HUES48 (cell line): ENCODE results near the gene MEF2D.

ENCODE experiments used
- H3K27ac ChIP-seq: one replicate; pipeline ENCODE4 v1.7.0; 2013; ENCODE audit warnings: low read depth, low read length, inconsistent platforms
- H3K27me3 ChIP-seq: 2 replicates; pipeline ENCODE4 v1.6.1; 2013; ENCODE audit warnings: mild to moderate bottlenecking, low read length; ENCODE audit not compliant: control insufficient read depth, insufficient read depth
- H3K36me3 ChIP-seq: 2 replicates; pipeline ENCODE4 v1.6.1; 2013; ENCODE audit warnings: low read length; ENCODE audit not compliant: control insufficient read depth, insufficient read depth
- H3K4me1 ChIP-seq: 2 replicates; pipeline ENCODE4 v1.6.1; 2013; ENCODE audit warnings: mild to moderate bottlenecking, low read length; ENCODE audit not compliant: control insufficient read depth, insufficient read depth
- H3K4me3 ChIP-seq: 2 replicates; pipeline ENCODE4 v1.5.1; 2013; ENCODE audit warnings: mild to moderate bottlenecking, low read depth, low read length
- H3K9ac ChIP-seq: 2 replicates; pipeline ENCODE4 v1.6.1; 2013; ENCODE audit warnings: mild to moderate bottlenecking, low read depth, low read length, moderate library complexity
- H3K9me3 ChIP-seq: 2 replicates; pipeline ENCODE4 v1.6.1; 2013; ENCODE audit warnings: low read length; ENCODE audit not compliant: control insufficient read depth, insufficient read depth

The MEF2D gene

GRCh38 chr1:156477526-156478249 is 22.9 kb downstream of the MEF2D start:
- Histone ChIP-seq H3K9ac (no peak overlapping the region), H3K4me1 (peaks cover 25% of the 10 kb centered on the region), H3K4me3 (no peak overlapping the region), H3K9me3 (no peaks in the 10 kb centered on the region), H3K36me3 (peaks cover 75% of the 10 kb centered on the region), H3K27me3 (no peaks in the 10 kb centered on the region), H3K27ac (peak overlapping the region; percentile 72)

- H3K9me3 ChIP-seq: no peaks in the 10 kb centered on the region
- no peak overlapping the region for H3K4me3 ChIP-seq
- H3K9ac ChIP-seq: no peak overlapping the region
- peaks cover 71% of the 10 kb centered on the region for H3K36me3 ChIP-seq
- H3K4me1 ChIP-seq: peaks cover 21% of the 10 kb centered on the region
- H3K27me3 ChIP-seq: no peaks in the 10 kb centered on the region
- peak overlapping the region; percentile 72 for H3K27ac ChIP-seq
These were observed 23.9 kb downstream of the MEF2D start for GRCh38 chr1:156476501-156477298.

DNA sequence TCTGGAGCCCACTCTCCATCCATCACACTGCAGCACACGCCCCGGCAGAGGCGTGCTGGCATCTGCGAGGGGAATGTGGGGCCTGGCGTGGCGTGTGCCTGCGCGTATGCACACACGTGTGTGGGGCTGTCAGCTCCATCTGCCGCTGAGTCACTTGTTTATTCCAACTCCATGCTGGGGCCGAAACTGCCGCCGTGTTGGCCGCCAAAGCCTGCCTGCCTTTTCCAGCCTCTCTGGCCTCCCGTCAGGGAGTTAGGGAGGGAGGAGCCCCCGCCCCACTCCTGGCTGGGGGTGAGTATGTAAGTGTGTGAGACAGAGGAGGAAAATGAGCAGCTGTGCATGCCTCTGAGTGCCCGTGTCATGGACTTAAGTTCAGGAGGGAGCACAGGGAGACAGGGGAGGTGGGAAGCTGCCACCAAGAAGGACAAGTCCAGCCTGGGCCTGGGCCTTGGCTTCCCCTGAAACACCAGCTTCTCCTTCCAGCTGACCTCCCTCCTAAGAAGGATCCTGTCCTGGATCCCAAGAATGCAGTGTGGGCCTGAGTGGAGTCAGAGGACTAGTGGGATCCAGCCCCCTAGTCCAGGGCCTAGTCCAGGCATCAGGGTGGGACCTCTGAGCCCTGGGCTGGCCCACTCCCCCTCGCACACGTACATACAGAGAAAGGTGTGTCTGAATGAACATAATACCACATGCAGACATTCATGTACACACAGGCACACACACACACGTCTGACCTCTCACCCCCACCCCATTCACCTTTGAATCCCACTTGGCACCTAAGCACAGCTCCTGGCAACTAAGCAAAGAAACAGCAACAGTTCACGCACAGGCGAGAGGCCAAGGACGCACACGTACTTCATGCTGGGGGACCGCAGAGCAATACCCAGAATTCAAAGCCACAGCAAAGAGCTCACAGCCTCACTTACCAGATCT is 24.7 kb downstream of the MEF2D start:
- H3K36me3 ChIP-seq: peaks cover 71% of the 10 kb centered on the region
- H3K4me1 ChIP-seq: peaks cover 13% of the 10 kb centered on the region
- H3K9ac ChIP-seq: no peak overlapping the region

GRCh38 chr1:156474966-156475365 is 25.6 kb downstream of the MEF2D start:
- Histone ChIP-seq H3K4me3 (no peak overlapping the region), H3K9me3 (no peaks in the 10 kb centered on the region), H3K36me3 (peaks cover 71% of the 10 kb centered on the region), H3K4me1 (peaks cover 6% of the 10 kb centered on the region), H3K9ac (no peak overlapping the region), H3K27ac (no peak overlapping the region), H3K27me3 (no peaks in the 10 kb centered on the region)

More for the DNA sequence above, 24.7 kb downstream of the MEF2D start:
- Histone ChIP-seq H3K27me3 (no peaks in the 10 kb centered on the region), H3K4me3 (no peak overlapping the region), H3K9me3 (no peaks in the 10 kb centered on the region), H3K27ac (peak overlapping the region; percentile 16)

DNA sequence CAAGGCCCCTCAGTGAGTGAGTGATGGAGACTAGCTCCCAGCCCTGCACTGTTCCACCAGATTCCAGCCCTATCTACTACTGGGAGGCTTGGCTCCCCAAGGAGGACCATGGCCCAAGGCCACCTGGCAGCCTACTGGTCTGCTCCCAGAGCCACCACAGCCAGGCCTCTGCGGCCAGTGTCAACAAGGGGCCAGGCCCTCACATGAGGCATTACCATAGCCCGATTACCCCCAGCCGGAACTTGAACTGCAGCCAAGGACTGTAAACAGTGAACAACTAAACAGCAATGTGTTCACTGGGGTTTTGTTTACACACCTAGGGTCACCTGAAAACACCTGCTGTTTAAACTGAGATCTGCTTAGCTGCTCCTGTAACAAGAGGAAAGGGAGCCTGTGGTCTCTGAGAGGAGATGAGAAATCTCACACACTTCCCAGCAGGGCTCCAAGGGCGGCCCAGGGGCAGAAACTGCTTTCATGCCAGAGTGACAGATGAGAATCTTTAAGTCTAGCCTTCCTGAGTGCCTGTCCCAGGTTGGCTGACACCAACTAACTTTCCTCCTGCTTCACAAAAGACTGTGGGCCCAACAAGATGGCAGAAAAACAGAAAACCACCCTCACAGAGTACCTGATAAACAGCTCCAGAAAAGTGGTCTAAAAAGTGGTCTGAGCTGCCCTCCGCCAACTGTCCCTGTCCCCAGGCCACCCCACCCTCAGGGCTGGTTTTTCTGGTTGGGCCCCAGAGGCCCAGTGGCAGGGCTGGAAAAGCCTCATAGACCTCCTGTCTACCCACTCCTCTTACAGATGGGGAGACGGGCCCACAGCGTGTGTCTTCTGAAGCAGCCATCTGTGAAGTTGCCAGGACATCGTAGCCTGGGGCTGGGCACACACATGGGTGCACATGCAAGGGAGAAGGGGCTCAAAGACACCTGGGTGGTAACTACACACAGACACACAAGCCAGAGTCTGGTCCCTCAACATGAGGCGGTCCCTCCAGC is 28.8 kb downstream of the MEF2D start:
- no peak overlapping the region for H3K9ac ChIP-seq
- H3K4me3 ChIP-seq: no peak overlapping the region
- H3K27ac ChIP-seq: peak overlapping the region; percentile 14
- H3K4me1 ChIP-seq: no peaks in the 10 kb centered on the region
- H3K9me3 ChIP-seq: no peaks in the 10 kb centered on the region
- H3K36me3 ChIP-seq: peaks cover 63% of the 10 kb centered on the region
- H3K27me3 ChIP-seq: no peaks in the 10 kb centered on the region

GRCh38 chr1:156470473-156470872 is 30.1 kb downstream of the MEF2D start:
- H3K36me3 ChIP-seq: peaks cover 50% of the 10 kb centered on the region
- no peak overlapping the region for H3K4me3 ChIP-seq
- no peak overlapping the region for H3K9ac ChIP-seq
- H3K4me1 ChIP-seq: 0 out of 2 replicates have a peak, but pooled peaks cover 2% of the 10 kb centered on the region
- H3K9me3 ChIP-seq: no peaks in the 10 kb centered on the region
- no peaks in the 10 kb centered on the region for H3K27me3 ChIP-seq
- no peak overlapping the region for H3K27ac ChIP-seq

DNA sequence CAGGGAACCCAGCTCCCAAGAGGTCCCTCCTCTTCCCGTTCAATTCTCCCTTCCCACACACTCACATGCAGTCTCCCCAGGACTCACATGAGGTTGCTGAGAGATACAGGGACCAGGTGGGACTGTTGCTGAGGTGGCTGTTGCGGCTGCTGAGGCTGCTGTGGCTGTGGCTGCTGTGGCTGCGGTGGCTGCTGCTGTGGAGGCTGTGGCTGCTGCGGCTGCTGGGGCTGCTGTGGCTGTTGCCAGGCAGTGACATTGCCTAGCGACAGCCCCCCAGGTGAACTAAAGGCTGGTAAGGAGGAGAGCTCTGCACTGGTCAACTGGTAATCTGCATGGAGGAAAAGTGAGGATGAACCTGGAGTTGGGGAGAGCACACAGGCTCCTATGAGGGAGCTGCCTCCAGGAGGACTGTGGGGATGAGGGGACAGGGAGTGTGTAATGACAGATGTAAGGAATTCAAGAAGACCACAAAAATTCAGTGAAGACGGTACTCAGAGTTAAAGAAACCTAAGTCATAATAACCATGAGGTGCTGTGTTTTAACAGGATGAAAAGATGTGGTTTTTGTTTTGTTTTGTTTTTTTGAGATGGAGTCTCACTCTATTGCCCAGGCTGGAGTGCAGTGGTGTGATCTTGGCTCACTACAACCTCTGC is 31.8 kb downstream of the MEF2D start:
- Histone ChIP-seq H3K4me3 (no peak overlapping the region), H3K9me3 (no peaks in the 10 kb centered on the region), H3K27me3 (no peaks in the 10 kb centered on the region), H3K9ac (no peak overlapping the region), H3K4me1 (peaks cover 6% of the 10 kb centered on the region), H3K27ac (no peak overlapping the region), H3K36me3 (peaks cover 34% of the 10 kb centered on the region)

GRCh38 chr1:156467906-156468305 is 32.7 kb downstream of the MEF2D start:
- H3K36me3 ChIP-seq: peaks cover 27% of the 10 kb centered on the region
- H3K9me3 ChIP-seq: no peaks in the 10 kb centered on the region
- no peaks in the 10 kb centered on the region for H3K27me3 ChIP-seq
- no peak overlapping the region for H3K4me3 ChIP-seq
- peaks cover 11% of the 10 kb centered on the region for H3K4me1 ChIP-seq
- H3K27ac ChIP-seq: no peak overlapping the region
- no peak overlapping the region for H3K9ac ChIP-seq

- Histone ChIP-seq H3K27ac (no peak overlapping the region), H3K9ac (no peak overlapping the region), H3K36me3 (peaks cover 27% of the 10 kb centered on the region), H3K27me3 (no peaks in the 10 kb centered on the region), H3K9me3 (no peaks in the 10 kb centered on the region), H3K4me1 (peaks cover 11% of the 10 kb centered on the region), H3K4me3 (no peak overlapping the region)
These were observed 33.2 kb downstream of the MEF2D start for GRCh38 chr1:156467385-156467784.
